OCI-LY7 (cell line): ENCODE data around the gene APBB2. TPM values are rescaled to one million over a fixed set of nuclear protein-coding genes. Genes with fewer than 3 reads are reported as not detected.

ENCODE experiments used
- BruUV-seq: library from RNA; stranded (reverse); fragments of 400-500 nt; replicated peaks from 2 replicates; lab custom pipeline; 2021; lab: Mats Ljungman, UMichigan
- CTCF ChIA-PET: fragments of 300-600 bp; sonication (Branson Sonifier 250); formaldehyde crosslinking; loops from one replicate; lab custom pipeline; 2022; ENCODE audit warnings: antibody characterized with exemption; ENCODE audit not compliant: unreplicated experiment; lab: Charles Lee
- POLR2A ChIA-PET: fragments of 300-600 bp; sonication (Branson Sonifier 250); formaldehyde crosslinking; loops from one replicate; lab custom pipeline; 2022; ENCODE audit warnings: antibody characterized with exemption; lab: Charles Lee
- DNase-seq: peaks from one replicate; pipeline ENCODE4 v3.0.0-alpha.2; 2015; ENCODE audit warnings: low spot score
- H2AFZ ChIP-seq: fragments of 200-600 bp; sonication (generic), shearing (Covaris generic); 2 replicates; pipeline ENCODE4 v1.6.1; 2014; ENCODE audit warnings: mild to moderate bottlenecking, antibody characterized with exemption, low read length, moderate library complexity
- H3K27ac ChIP-seq: fragments of 200-600 bp; sonication (generic); 2 replicates; pipeline ENCODE4 v1.5.1; 2014; ENCODE audit warnings: mixed run types, low read depth, mild to moderate bottlenecking, moderate library complexity, low read length, inconsistent platforms; ENCODE audit not compliant: poor library complexity, severe bottlenecking
- H3K36me3 ChIP-seq: fragments of 200-600 bp; sonication (generic); 2 replicates; pipeline ENCODE4 v1.6.1; 2014; ENCODE audit warnings: mild to moderate bottlenecking, antibody characterized with exemption, low read length, moderate library complexity, mixed read lengths; ENCODE audit not compliant: insufficient read depth
- H3K4me1 ChIP-seq: fragments of 200-600 bp; sonication (generic); 2 replicates; pipeline ENCODE4 v1.5.1; 2014; ENCODE audit warnings: mild to moderate bottlenecking, low read length; ENCODE audit not compliant: insufficient read depth, poor library complexity, severe bottlenecking
- H3K4me2 ChIP-seq: fragments of 200-600 bp; sonication (generic); 2 replicates; pipeline ENCODE4 v1.6.1; 2014; ENCODE audit warnings: mild to moderate bottlenecking, low read length
- H3K4me3 ChIP-seq: fragments of 200-600 bp; sonication (generic); 2 replicates; pipeline ENCODE4 v1.5.1; 2014; ENCODE audit warnings: mild to moderate bottlenecking, low read depth, low read length; ENCODE audit not compliant: poor library complexity, severe bottlenecking
- H3K79me2 ChIP-seq: fragments of 200-600 bp; sonication (generic); 2 replicates; pipeline ENCODE4 v1.6.1; 2016; ENCODE audit warnings: low read depth, mild to moderate bottlenecking, low read length, moderate library complexity, mixed read lengths; ENCODE audit not compliant: insufficient read depth
- H3K9me2 ChIP-seq: fragments of 200-600 bp; sonication (generic); 2 replicates; pipeline ENCODE4 v1.6.1; 2016; ENCODE audit warnings: mild to moderate bottlenecking, low read length, mixed read lengths; ENCODE audit not compliant: insufficient read depth
- H3K9me3 ChIP-seq: fragments of 200-600 bp; sonication (generic); 2 replicates; pipeline ENCODE4 v1.6.1; 2014; ENCODE audit warnings: mild to moderate bottlenecking, mixed run types, low read length, mixed read lengths
- H4K20me1 ChIP-seq: fragments of 200-600 bp; sonication (generic); 2 replicates; pipeline ENCODE4 v1.6.1; 2014; ENCODE audit warnings: mild to moderate bottlenecking, antibody characterized with exemption, low read length, moderate library complexity, mixed read lengths; ENCODE audit not compliant: insufficient read depth
- CTCF ChIP-seq: fragments of 200-600 bp; sonication (generic); conservative IDR thresholded peaks from 2 replicates; pipeline ENCODE4 v1.5.1; 2014; ENCODE audit warnings: mild to moderate bottlenecking, antibody characterized with exemption, low read length, moderate library complexity, mixed read lengths
- EZH2phosphoT487 ChIP-seq: fragments of 200-600 bp; sonication (generic); IDR thresholded peaks from 2 replicates; pipeline ENCODE4 v1.6.1; 2018; ENCODE audit warnings: low read depth, borderline replicate concordance, mild to moderate bottlenecking, mixed run types, antibody characterized with exemption, low read length, moderate library complexity, mixed read lengths
- intact Hi-C: fragments of 100-400 bp; cut with micrococcal nuclease; formaldehyde crosslinking; loops from one replicate; pipeline ENCODE4 v1.10.0; 2022; ENCODE audit not compliant: unreplicated experiment
- total RNA-seq, 2 experiments: library from RNA; depleted of rRNA in 1 of 2; stranded (reverse); fragments of >200 nt in 1 of 2; shearing (Covaris generic) in 1 of 2; gene quantifications; 2 replicates each; pipeline ENCODE4 v1.2.3, GENCODE V29; 2014 to 2022

Gene APBB2
- total RNA-seq, 2 experiments from 2014 or later, result 66.4 to 88.5 TPM

GRCh38 chr4:41145571-41146078, 68.7 kb downstream of the APBB2 start:
- Histone ChIP-seq H3K9me2 (no peaks in the 10 kb centered on the region), H3K27ac (no peak overlapping the region), H3K9me3 (no peaks in the 10 kb centered on the region; the same call in 1 of the 2 replicates), H3K36me3 (peaks cover 25% of the 10 kb centered on the region), H4K20me1 (no peaks in the 10 kb centered on the region), H3K4me1 (peaks cover 6% of the 10 kb centered on the region), H3K79me2 (peaks cover 6% of the 10 kb centered on the region; the same call in 1 of the 2 replicates), H2AFZ (no peak overlapping the region), H3K4me2 (no peak overlapping the region), H3K4me3 (no peak overlapping the region)
- DNase-seq, result peak; percentile 37
- BruUV-seq, result no TSS peak
- POLR2A ChIA-PET, result interaction anchor here (0.7 to 1.8 kb wide), 3 partner anchors 16 to 45 kb away, joined by 3 to 7 read pairs (median 4); no protein-coding TSS in a partner anchor
- no peak for TF ChIP-seq EZH2phosphoT487
- no peak for TF ChIP-seq CTCF
- CTCF ChIA-PET, result no interaction called here
- intact Hi-C loops, result no loop called here

GRCh38 chr4:41144812-41145211, 69.5 kb downstream of the APBB2 start:
- no peak for TF ChIP-seq EZH2phosphoT487
- Histone ChIP-seq H2AFZ (no peak overlapping the region), H3K4me1 (peaks cover 6% of the 10 kb centered on the region), H3K36me3 (peaks cover 29% of the 10 kb centered on the region), H3K9me3 (no peaks in the 10 kb centered on the region), H3K4me2 (no peak overlapping the region), H3K27ac (no peak overlapping the region), H3K79me2 (peaks cover 6% of the 10 kb centered on the region; the same call in 1 of the 2 replicates), H3K4me3 (no peak overlapping the region), H3K9me2 (no peaks in the 10 kb centered on the region), H4K20me1 (no peaks in the 10 kb centered on the region)
- intact Hi-C loops, result no loop called here
- POLR2A ChIA-PET, result interaction anchor here (0.5 to 1.8 kb wide), 4 partner anchors 16 to 44 kb away, joined by 3 to 7 read pairs (median 3); no protein-coding TSS in a partner anchor
- no peak for DNase-seq
- CTCF ChIA-PET, result no interaction called here
- no TSS peak for BruUV-seq

GRCh38 chr4:41144040-41144379, 70.3 kb downstream of the APBB2 start:
- H3K4me2 ChIP-seq, result no peak overlapping the region
- no peaks in the 10 kb centered on the region for H4K20me1 ChIP-seq
- H3K4me3 ChIP-seq, result no peak overlapping the region
- BruUV-seq, result no TSS peak
- ChIA-PET CTCF (no interaction called here), POLR2A (interaction anchor here (1.3 to 1.8 kb wide), 3 partner anchors 25 to 44 kb away, joined by 3 to 7 read pairs (median 5); no protein-coding TSS in a partner anchor)
- H3K9me2 ChIP-seq, result no peaks in the 10 kb centered on the region
- H2AFZ ChIP-seq, result no peak overlapping the region
- intact Hi-C loops, result no loop called here
- peaks cover 6% of the 10 kb centered on the region; the same call in 1 of the 2 replicates for H3K79me2 ChIP-seq
- H3K36me3 ChIP-seq, result peaks cover 36% of the 10 kb centered on the region
- H3K9me3 ChIP-seq, result peaks cover 3% of the 10 kb centered on the region; the same call in 1 of the 2 replicates
- peaks cover 6% of the 10 kb centered on the region for H3K4me1 ChIP-seq
- no peak overlapping the region for H3K27ac ChIP-seq
- no peak for DNase-seq
- TF ChIP-seq CTCF, result no peak
- no peak for TF ChIP-seq EZH2phosphoT487
